ENCODE data around the gene EMID1. TPM values are rescaled to one million over a fixed set of nuclear protein-coding genes. Genes with fewer than 3 reads are reported as not detected.

Gene EMID1
- total RNA-seq, 1 experiment from 2014 or later: 5.4 TPM

DNA sequence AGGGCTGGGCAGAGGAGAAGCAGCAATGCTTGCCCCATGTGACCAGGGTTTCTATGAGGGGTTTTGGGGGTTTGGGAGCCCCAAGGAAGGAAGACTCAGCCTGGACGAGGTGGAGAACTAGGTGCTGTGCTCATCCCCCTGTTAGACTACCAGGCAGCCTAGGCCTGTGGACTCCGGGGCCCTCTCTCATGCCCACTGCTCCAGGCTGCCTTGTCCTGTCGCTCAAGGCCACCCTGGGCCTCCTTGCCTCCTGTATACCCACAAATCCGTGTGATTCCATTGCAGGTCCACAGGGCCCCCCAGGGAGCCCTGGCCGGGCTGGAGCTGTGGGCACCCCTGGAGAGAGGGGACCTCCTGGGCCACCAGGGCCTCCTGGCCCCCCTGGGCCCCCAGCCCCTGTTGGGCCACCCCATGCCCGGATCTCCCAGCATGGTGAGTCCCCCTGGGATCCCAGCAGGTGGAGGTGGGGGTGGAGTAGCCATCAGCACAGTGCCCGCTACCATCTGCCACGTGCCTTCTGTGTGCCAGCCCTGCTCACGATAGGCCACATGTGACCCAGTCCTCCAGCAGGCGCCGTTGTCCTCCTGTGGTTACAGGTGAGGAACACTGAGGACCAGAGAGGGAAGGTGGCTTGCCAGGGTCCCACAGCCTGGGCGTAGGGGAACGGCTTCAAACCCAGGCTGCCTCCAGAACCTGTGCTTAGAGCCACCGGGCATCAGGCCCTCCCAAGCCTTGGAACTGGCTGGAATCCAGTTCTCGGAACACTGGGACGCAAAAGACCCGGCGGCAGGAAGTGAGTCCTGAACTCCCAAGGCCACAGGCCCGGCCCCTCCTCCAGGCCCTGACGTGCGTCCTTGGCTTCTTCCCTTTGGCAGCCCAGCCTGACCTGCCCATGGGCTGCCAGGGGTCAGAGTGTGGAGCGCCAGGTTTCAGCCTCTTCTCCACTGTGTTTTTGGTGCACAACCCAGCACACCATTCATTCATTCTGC is 26.6 kb downstream of the EMID1 start:
- Mint-ChIP-seq H3K36me3 (ENCODE audit: insufficient read depth in 1 of 3, low read depth in 3 of 3) (peaks cover 0 to 6% (median 1%) of the 10 kb centered on the region in 3 experiments; a peak in 3 of 7 replicates), H3K27ac (no peak overlapping the region; a peak in 1 of 7 replicates), H3K4me3 (no peak overlapping the region), H3K27me3 (ENCODE audit: low read depth) (peaks cover 4% of the 10 kb centered on the region; the same call in 1 of the 2 replicates), H3K4me1 (no peaks in the 10 kb centered on the region), H3K9me3 (0 out of 5 replicates have a peak, but pooled peaks cover 0 to 4% of the 10 kb centered on the region in 2 experiments)
- Histone ChIP-seq H3K27me3 (ENCODE audit: insufficient read depth, low read length) (no peaks in the 10 kb centered on the region), H2AFZ (ENCODE audit: low read length) (no peak overlapping the region), H4K8ac (replicated peaks; ENCODE audit: insufficient read length, low read depth, low read length) (no peak overlapping the region), H2AK5ac (ENCODE audit: insufficient read length, low read length) (no peak overlapping the region), H2BK20ac (ENCODE audit: low read depth, low read length, poor library complexity, severe bottlenecking) (no peak overlapping the region), H3K79me1 (ENCODE audit: insufficient read depth, low read depth, low read length, poor library complexity, severe bottlenecking) (no peaks in the 10 kb centered on the region), H3K27ac (ENCODE audit: insufficient read length, low read depth, low read length) (no peak overlapping the region), H4K91ac (ENCODE audit: insufficient read length, low read depth, low read length) (no peak overlapping the region), H4K5ac (ENCODE audit: insufficient read length, low read depth, low read length) (no peak overlapping the region), H2BK5ac (ENCODE audit: insufficient read length, low read length) (no peak overlapping the region), H3K9ac (ENCODE audit: extremely low read depth, insufficient read length, low read length) (no peak overlapping the region), H2BK120ac (ENCODE audit: low read depth, low read length, poor library complexity, severe bottlenecking) (no peak overlapping the region), H3K56ac (ENCODE audit: insufficient read length, low read depth, low read length) (no peak overlapping the region), H2BK12ac (ENCODE audit: insufficient read length, low read depth, low read length) (no peak overlapping the region), H3T11ph (ENCODE audit: low read length) (no peak overlapping the region), H3K23me2 (ENCODE audit: insufficient read length, low read depth, low read length, poor library complexity, severe bottlenecking) (no peaks in the 10 kb centered on the region), H3K79me2 (ENCODE audit: insufficient read depth, low read length) (no peaks in the 10 kb centered on the region), H4K20me1 (ENCODE audit: control insufficient read depth, insufficient read depth, insufficient read length) (no peaks in the 10 kb centered on the region), H3K4ac (ENCODE audit: low read depth, low read length) (no peak overlapping the region), H2BK15ac (ENCODE audit: low read depth, low read length) (no peak overlapping the region), H3K18ac (ENCODE audit: insufficient read length, low read depth, low read length) (no peak overlapping the region), H3K23ac (ENCODE audit: insufficient read length, low read depth, low read length) (no peak overlapping the region), H3K4me2 (ENCODE audit: insufficient read depth, insufficient read length, low read length) (no peak overlapping the region), H3K14ac (ENCODE audit: insufficient read depth, low read length) (no peak overlapping the region), H3K4me1 (ENCODE audit: insufficient read depth, low read length) (no peaks in the 10 kb centered on the region), H3K9me3 (ENCODE audit: control insufficient read depth, low read depth, low read length) (no peaks in the 10 kb centered on the region)
- no CpG with 5 or more reads among the region's 22 CpGs for WGBS (ENCODE audit: extremely low coverage, insufficient read length, low lambda C conversion rate)
- TF ChIP-seq, protein P1, sequence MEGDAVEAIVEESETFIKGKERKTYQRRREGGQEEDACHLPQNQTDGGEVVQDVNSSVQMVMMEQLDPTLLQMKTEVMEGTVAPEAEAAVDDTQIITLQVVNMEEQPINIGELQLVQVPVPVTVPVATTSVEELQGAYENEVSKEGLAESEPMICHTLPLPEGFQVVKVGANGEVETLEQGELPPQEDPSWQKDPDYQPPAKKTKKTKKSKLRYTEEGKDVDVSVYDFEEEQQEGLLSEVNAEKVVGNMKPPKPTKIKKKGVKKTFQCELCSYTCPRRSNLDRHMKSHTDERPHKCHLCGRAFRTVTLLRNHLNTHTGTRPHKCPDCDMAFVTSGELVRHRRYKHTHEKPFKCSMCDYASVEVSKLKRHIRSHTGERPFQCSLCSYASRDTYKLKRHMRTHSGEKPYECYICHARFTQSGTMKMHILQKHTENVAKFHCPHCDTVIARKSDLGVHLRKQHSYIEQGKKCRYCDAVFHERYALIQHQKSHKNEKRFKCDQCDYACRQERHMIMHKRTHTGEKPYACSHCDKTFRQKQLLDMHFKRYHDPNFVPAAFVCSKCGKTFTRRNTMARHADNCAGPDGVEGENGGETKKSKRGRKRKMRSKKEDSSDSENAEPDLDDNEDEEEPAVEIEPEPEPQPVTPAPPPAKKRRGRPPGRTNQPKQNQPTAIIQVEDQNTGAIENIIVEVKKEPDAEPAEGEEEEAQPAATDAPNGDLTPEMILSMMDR (conservative IDR thresholded peaks at IDR 0.05): no peak
- no peak for DNase-seq

All from H9 (cell line).